PC-3 (cell line): ENCODE measurements around the gene LEPR.

Source experiments
- EZH2 ChIP-seq: fragments of 300-600 bp; sonication (generic); IDR thresholded peaks from one replicate; pipeline ENCODE4 v1.6.1; 2017; ENCODE audit warnings: antibody characterized with exemption, mild to moderate bottlenecking, low read length; ENCODE audit not compliant: unreplicated experiment
- TF ChIP-seq, protein P1 (sequence below): fragments of 300-600 bp; sonication (generic); conservative IDR thresholded peaks from 2 replicates; pipeline ENCODE4 v1.5.1; 2017; ENCODE audit warnings: antibody characterized with exemption, low read depth, mild to moderate bottlenecking, low read length

- TF ChIP-seq, protein P1, sequence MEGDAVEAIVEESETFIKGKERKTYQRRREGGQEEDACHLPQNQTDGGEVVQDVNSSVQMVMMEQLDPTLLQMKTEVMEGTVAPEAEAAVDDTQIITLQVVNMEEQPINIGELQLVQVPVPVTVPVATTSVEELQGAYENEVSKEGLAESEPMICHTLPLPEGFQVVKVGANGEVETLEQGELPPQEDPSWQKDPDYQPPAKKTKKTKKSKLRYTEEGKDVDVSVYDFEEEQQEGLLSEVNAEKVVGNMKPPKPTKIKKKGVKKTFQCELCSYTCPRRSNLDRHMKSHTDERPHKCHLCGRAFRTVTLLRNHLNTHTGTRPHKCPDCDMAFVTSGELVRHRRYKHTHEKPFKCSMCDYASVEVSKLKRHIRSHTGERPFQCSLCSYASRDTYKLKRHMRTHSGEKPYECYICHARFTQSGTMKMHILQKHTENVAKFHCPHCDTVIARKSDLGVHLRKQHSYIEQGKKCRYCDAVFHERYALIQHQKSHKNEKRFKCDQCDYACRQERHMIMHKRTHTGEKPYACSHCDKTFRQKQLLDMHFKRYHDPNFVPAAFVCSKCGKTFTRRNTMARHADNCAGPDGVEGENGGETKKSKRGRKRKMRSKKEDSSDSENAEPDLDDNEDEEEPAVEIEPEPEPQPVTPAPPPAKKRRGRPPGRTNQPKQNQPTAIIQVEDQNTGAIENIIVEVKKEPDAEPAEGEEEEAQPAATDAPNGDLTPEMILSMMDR, result no peak
- no peak for TF ChIP-seq EZH2
Measured at GRCh38 chr1:65392497-65392896, 28.0 kb upstream of the LEPR start.
